GM18517 (cell line): ENCODE data around the gene ECM2.
"Not testable (repeated sequence)": the region's sequence is repeated elsewhere in the genome, so short reads cannot be mapped to it uniquely, and the experiment has no call there.

ENCODE experiments used
- ATAC-seq: cut with Tn5 transposase; IDR thresholded peaks from one replicate; pipeline ENCODE4 v1.9.1; 2021; ENCODE audit warnings: mild to moderate bottlenecking, moderate library complexity; ENCODE audit not compliant: unreplicated experiment

ECM2 gene

DNA sequence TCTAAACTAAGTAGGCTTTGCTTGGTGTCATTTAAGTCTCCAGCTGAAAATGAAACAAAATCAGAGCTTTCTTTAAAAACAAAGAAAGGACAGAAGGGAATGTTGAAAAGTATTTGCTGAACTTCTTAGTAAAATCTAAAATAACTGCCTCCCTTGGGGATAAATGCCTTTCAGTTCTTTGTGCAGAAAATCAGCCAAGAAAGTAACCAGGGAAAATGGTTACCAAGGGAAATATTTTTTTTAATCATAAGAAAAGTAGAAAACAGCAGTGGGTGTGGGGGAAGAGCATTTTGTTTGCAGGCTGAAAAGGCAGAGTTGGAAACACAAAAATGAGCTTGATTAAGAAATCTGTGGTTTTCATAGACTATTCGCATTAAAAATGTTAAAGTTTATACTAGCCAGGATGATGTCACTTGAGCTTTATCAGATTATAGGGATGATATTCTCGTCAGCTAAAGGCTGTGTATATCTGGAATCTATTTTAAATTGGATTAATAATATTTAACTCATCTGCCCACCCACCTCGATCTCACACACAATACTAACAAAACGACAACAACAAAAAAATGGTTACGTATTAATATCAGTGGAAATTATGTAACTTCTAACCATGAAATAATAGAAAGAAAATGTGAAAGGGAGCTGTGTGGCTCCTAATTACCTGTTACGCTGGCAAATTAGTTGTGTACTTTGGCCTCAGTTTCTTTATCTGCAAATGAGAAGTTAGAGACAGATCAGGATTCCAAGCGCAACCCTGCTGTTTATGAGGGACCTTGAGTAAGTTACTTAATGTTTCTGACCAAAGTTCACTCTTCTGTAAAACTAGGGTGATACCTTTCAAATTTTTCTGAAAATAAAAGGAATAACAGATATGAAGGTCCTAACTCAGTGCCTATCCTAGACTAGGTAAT lies at the start of gene ECM2:
TSS of gene ECM2 (minus strand) at position 51 of the 911 bp plus-strand sequence. CDS start 13,124 bp downstream, outside the sequence.
- no peak for ATAC-seq

DNA sequence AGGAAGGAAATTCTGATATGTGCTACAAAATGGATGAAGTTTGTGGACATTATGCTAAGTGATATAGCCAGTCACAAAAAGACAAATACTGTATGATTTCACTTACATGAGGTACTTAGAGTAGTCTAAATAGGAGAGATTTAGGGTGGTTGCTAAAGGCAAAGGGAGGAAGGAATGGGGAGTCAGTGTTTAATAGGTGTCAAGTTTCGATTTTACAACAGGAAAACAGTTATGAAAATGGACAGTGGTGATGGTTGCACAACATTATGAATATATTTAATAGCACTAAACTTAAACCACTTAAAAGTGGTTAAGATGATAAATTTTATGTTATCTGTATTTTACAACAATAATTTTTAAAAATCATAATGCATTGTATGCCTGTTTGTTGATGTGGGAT lies 40.4 kb upstream of the ECM2 start:
- ATAC-seq = no peak

DNA sequence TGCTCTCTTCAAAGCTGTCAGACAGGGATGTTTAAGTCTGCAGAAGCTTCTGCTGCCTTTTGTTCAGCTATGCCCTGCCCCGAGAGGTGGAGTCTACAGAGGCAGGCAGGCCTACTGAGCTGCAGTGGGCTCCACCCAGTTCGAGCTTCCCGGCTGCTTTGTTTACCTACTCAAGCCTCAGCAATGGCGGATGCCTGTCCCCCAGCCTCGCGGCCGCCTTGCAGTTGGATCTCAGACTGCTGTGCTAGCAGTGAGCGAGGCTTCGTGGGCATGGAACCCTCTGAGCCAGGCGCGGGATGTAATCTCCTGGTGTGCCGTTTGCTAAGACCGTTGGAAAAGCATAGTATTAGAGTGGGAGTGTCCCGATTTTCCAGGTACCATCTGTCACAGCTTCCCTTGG lies 37.8 kb upstream of the ECM2 start:
- not testable (repeated sequence) for ATAC-seq

DNA sequence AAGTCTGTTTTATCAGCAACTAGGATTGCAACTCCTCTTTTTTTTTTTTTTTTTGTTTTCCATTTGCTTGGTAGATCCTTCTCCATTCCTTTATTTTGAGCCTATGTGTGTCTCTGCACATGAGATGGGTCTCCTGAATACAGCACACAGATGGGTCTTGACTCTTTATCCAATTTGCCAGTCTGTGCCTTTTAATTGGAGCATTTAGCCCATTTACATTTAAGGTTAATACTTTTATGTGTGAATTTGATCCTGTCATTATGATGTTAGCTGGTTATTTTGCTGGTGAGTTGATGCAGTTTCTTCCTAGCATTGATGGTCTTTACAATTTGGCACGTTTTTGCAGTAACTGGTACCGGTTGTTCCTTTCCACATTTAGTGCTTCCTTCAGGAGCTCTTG lies 36.1 kb upstream of the ECM2 start:
- ATAC-seq = not testable (repeated sequence)

DNA sequence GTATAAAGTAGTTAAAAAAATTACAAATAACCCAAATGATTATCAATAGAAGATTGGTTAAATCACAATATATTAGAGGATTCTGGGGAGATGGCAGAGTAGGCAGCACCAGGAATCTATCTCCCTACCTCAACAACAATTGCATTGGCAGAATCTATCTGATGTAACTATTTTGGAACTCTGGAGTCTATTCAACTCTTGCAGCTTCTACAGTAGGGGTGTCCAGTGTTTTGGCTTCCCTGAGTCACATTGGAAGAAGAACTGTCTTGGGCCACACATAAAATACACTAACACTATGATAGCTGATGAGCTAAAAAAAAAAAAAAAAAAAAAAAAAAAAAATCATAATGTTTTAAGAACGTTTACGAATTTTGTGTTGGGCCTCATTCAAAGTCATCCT lies 29.2 kb upstream of the ECM2 start:
- ATAC-seq = no peak

DNA sequence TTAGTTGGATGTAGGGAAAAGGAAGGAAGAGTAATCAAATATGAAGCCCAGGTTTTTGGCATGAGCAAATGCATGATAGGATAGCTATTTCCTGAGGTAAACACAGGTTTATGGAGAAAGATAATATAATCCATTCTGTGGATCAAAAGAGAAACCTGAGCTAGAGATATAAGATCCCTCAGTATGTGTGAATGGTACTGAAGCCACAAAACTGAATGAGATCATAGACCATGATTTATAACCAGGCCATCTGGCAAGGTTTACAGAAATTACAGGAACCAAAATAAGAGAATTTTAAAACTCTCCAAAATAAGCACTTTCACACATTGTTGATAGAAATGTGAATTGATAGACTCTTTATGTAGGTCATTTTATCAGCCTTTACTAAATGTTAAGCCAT lies 28.7 kb upstream of the ECM2 start:
- no peak for ATAC-seq

DNA sequence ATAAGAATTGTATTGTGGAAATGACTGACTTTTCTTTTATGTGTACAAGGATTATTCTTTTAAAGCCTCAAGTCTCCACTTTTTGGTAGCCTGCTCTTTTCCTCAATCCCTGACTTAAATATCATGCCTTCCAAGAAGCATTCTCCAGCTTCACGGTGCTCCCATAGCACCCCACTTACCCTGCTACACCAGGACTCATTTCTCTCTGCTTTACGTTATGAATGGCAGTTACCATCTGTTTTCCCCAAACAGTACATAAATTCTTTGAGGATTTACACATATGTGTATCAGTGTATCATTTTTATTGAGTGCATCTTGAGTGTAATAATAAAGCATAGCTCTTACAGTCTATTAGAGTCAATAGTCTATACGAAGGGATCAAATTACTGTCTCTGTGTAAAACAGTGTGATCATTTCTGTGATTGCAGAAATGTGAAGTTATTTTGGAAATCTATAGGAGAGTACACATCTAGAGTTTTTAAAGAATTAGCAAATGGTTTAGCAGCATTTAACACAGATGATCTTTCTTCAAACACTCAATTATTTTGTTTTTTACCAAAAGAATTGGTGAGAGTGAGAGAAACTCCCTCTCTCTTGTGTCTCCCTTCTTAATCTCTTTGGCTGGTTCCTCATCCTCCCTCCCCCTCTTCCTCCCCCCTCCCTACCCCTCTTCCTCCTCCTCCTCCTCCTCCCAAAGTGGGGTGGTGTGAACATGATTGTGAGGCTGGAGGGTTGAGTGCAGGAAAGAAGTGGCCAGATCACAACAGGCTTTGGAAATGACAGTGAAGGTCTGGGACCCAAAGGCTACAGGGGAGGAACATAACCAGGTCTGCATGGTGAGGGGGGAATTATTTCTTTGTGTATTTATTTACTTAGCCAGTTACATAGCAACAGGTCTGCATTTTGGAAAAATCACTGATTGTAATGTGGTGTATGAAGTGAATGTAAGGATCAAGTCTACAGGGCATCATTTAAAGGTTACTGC lies 27.6 kb upstream of the ECM2 start:
- no peak for ATAC-seq

DNA sequence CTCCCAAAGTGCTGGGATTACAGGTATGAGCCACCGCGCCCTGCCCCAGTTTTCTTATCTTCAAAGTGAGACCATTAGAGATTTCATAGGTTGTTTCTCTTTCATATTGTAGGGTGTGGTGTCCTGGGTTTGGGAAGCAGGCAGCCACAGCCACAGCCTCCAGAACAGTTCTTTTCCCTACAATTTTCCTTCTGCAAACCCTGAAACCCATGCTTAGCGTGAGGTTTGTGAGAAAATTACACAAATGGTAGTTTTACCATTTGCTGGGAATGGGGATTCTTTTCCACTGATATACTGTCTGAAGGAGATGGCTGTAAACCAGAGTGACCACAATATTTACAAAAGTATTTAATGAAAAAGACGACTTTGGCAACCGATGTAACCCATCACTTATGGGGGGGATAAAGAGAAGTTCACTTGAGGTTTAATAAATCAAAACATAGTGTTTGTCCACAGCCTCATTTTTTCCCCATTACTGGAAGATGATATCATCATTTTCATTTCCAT lies 26.7 kb upstream of the ECM2 start:
- ATAC-seq = no peak

DNA sequence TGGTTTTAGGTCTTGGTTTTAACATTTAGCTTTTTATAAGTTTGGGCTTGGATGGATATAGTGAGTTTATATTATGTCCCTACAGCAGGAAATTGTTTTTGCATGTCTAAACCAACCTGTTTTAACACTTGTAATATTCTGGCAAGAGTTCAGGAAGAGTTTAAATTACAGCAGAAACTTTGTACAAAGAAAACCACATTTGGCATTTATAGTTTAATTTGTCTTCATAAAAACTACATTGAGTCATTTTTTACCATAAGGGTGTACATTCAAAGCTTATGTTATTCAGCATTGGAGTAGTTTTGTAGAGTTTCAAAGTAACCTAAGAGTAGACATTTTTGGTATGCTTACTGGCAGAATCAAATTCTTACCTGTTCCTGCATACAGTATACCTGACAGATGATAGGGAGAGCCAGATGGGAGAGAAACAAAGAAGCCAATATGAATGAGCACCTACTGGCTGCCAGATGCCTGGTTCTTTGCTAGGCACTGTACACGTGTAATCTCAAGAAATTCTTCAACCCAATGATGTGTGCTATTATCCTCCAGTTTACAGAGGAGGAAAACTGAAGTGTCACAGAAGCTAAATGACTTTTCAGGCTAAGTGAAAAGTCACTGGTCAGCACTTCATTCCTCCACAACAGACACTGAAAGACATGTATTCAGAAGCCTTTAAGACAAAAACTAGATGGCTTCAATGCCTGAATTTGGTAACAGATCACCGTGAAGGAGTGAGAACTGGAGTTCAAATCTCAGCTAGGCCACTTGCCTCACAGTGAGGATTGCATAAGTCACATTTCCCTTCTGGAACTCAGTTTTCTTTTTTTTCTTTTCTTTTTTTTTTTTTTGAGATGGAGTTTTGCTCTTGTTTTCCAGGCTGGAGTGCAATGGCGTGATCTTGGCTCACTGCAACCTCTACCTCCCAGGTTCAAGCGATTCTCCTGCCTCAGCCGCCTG lies 25.9 kb upstream of the ECM2 start:
- no peak for ATAC-seq

DNA sequence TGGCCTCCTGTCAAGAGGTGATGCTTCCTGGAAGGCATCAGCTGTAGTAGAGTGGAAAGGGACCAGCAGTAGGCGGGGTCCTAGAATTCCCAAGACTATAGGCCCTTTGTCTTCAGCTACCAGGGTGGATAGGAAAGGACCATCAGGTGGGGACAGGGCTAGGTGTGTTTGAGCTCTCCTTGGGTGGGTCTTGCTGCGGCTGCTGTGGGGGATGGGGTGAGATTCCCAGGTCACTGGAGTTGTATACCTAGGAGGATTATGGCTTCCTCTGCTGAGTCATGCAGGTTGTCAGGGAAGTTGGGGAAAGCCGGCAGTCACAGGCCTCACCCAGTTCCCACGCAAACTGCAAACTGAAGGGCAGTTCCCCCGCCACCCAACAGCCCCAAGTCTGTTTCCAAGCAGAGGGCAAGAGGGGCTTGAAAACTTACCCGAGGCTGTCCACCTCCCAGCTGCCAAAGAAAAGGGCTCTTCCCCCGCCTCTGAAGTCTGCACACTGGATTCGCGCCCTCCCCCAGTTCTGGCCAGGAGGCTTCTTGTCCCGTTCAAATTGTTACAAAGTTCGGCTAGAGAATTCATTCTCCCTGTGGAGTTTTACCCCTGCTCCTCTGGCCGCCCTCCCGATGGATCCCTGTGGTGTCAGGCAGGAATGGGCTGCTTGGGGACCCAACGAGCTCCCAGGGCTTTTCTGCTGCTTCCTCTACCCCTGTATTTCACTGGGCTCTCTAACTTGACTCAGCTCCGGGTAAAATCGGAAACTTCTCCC lies 23.0 kb upstream of the ECM2 start:
- ATAC-seq = no peak

DNA sequence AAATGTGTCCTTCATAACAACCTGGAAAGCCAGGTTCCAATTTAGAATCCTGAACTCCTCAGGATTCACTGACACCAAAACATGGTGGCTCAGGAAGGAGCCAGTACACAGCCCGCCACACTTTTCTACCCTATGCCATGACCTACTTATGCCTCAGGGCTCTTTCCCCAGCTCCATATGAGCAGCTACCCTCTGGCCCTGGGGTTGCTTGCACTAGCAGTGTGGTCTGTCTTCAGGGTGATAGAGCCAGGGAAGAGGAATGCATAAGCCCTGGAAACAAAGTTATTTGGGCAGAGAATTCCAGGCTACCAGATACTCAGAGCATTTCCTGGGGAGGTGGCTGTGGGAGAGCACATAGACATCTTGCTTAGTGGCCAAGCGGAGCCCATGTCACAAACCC lies 15.0 kb upstream of the ECM2 start:
- no peak for ATAC-seq

DNA sequence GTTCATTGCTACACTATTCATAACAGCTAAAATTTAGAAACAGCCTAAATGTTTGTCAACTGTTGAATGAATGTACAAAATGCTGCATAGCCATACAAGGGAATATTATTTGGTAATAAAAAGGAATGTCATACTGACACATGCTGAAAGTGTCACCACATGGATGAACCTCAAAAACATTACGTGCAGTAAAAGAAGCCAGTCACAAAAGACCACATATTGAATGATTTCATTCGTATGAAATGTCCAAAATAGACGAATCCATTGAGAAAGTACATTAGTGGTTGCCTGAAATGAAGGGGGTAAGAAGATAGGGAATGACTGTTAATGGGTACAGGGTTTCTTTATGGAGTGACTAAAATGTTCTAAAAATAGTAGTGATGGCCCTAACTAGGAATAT lies 11.6 kb upstream of the ECM2 start:
- ATAC-seq = no peak

DNA sequence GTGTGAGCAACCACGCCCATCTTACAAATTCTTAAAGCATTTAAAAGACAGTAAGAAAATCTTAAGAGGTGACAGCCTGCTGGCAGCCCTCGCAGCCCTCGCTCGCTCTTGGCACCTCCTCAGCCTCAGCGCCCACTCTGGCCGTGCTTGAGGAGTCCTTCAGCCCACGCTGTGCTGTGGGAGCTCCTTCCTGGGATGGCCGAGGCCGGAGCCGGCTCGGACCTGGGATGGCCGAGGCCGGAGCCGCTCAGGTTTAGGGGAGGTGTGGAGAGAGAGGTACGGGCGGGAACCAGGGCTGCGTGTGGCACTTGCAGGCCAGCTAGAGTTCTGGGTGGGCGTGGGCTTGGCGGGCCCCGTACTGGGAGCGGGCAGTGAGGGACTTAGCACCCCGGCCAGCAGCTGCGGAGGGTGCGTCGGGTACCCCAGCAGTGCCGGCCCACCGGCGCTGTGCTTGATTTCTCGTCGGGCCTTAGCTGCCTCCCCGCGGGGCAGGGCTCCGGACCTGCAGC lies 9.3 kb upstream of the ECM2 start:
- no peak for ATAC-seq

DNA sequence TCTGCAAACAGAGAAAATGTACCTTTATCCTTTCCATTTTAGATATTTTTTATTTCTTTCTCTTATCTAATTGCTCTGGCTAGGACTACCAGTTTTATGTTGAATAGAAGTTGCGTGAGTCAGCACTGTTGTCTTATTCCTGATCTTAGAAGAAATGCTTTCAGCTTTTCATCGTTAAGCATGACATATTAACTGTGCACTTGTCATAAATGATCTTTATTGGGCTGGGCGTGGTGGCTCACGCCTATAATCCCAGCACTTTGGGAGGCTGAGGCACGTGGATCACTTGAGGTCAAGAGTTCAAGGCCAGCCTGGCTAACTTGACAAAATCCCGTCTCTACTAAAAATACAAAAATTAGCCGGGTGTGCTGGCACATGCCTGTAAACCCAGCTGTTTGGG lies 8.2 kb upstream of the ECM2 start:
- no peak for ATAC-seq

DNA sequence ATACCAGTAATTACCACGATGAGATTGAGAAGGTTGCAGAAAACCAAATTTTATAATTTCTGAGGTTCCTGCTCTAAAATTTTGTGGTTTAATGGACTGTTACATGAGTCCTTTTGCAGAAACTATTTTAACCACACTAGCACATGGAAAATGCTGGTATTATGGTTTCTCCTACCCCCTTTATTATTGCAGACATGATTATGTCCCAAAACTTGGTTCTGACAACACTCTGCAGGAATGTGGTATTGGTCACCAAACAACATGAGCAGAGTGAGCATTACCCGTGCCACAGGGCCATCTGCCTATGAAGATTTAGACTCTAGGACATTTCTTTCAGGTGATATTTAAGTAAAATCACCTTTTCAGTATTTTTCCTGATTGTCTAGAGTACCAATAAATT lies 2.8 kb upstream of the ECM2 start:
- ATAC-seq = no peak

DNA sequence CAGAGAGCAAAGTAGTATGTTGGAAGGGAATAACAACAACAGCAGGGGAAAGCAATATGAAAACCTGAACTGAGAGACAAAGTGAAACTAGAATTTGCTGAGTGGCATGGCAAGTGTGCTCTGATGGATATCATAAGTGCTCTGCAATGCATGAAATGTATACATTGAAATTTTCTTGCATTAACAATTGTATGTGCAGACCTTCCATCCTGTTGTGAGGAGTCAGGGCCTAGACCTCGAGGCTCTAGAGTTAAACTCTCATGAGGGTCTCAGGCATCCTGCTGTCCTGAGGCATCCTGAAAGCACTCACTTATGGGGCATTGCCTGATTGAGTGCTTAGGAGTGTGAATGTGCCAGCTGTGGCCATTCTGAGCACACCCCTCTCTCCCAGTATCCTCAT lies 1.1 kb downstream of the ECM2 start:
- ATAC-seq = no peak

DNA sequence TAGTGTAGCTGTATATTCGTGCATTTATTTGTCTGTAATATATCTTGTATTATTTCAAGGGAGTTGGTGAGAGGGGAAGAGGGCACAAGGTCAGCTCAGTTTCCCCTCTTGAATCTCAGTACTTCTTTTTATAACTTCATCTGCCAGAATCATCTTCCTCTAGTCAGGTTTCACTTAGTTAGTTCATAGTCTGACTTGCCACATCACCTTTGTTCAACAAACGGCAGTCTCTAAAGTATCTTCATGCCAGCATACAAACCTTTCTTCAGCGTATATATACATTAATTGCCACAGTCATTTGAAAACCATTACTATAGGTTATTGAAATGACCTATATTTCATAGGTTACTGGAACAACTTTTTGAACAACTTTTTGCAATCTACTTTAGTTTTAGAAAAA lies 1.6 kb downstream of the ECM2 start:
- ATAC-seq = no peak

DNA sequence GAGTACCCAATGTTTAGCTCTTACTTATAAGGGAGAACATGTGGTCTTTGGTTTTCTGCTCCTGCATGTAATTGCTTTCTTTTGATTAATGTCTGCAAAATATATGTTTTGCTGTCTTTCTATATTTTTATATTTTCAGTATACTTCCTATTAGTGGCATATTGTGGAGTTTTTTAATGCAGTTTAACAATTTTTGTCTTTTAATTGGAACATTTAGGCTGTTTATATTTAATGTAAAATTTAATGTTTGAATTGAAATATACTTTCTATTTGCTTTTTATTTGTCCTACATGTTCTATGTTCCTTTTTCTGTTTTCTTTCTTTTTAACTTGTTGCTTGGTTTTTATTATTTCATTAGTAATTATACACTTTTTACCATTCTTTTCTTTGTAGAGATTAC lies 4.9 kb downstream of the ECM2 start:
- ATAC-seq = no peak

DNA sequence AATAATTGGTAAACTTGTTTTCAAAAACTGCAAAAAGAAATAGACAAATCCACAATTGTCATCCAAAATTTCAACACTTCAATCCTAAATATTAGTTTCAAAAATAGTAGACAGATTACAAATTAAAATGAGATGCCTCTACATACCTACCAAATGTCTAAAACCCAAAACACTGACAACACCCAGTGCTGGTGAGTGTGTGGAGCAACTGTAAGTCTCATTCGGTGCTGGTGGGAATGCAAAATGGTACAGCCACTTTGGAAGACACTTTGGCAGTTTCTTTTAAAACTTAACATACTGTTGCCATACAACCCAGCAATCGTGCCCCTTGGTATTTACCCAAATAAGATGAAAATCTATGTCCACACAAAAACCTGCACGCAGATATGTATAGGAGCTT lies 6.7 kb downstream of the ECM2 start:
- ATAC-seq = no peak

DNA sequence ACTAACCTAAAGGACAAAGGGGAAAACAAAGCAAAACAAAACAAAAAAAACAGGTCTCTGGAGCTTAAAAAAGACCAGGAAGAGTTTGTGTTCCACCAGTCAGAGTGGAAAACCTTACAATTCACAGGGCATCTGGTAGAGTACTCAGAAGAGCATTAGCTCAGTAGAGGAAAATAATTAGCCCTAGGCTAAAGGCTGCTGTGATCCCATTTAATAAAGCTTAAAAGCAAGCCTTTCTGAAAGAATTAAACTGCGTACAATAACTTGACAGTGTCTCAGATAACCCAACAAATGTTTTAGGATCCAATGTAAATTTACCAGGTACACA lies 7.3 kb downstream of the ECM2 start:
- ATAC-seq = no peak
